ENCODE data around the gene PRKCE.

Gene PRKCE

DNA sequence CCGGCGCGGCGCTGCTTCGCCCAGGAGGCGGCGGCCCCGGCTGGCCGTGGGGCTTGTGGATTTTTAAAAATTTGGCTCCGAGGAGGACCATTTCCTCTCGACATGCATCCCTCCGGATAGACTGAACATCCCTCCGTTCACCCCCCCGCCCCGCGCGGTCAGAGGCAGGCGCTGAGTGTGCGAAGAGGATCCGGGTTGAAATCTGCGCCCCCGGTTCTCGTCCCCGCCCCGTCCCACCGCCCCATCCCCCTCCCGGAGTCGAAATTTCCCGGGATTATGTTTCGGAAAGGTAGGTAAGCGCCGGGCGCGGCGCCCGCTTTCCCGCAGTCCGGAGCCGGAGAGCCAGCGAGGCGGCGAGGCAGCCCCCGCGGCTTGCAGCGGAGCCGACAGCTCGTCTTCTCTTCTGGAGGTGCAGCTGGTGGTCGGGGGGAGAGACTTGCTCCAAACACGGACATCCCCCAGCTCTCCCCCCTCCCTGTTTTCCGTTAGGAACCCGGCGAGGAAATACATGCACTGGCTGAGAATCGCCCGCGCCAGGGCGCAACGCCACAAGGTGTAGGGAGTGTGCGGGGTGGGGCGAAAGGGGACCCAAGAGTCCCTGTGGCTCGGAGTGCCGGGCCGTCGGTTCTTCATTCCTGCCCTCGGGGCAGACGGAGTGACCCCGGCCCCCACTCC is at the start of gene PRKCE:
PRKCE (plus strand) TSS at position 261 of the 675 bp plus-strand sequence.
- Histone ChIP-seq H3K4me1 (ENCODE audit: insufficient read depth, insufficient read length) (peaks cover 3% of the 10 kb centered on the region), H3K27me3 (ENCODE audit: insufficient read depth, insufficient read length) (peaks cover 60% of the 10 kb centered on the region)
- no peak for DNase-seq (ENCODE audit: low read depth, low spot score)

DNA sequence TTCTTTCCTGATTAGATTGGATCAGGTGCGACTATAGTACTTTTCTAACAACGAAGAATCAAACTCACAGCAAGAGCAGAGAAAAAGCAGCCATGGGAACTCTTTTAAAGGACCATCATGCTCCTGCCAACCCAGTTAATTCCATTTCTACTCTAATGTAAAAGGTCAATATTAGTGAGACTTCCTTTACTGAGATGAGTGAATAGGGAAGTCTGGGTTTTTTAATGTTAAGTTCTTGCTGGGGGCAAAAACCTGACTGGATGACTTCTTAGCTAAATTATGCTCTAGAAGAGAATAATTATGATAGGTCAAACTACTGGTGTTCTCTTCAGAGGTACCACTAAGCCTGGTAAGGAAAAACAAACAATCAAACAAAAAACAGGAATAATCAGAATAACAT is 48.9 kb upstream of the PRKCE start:
- Histone ChIP-seq H3K27me3 (ENCODE audit: insufficient read depth, insufficient read length) (no peaks in the 10 kb centered on the region), H3K4me3 (ENCODE audit: insufficient read length, low read depth) (no peak overlapping the region), H3K4me1 (ENCODE audit: insufficient read depth, insufficient read length) (no peaks in the 10 kb centered on the region), H3K36me3 (ENCODE audit: insufficient read depth, insufficient read length, low read length) (peaks cover 52% of the 10 kb centered on the region), H3K9me3 (ENCODE audit: insufficient read depth, low read length) (no peaks in the 10 kb centered on the region), H3K9ac (ENCODE audit: insufficient read length, low read depth) (no peak overlapping the region)
- TF ChIP-seq ZNF274 (IDR thresholded peaks at IDR 0.05; ENCODE audit: low read depth, low read length) (no peak), YY1 (IDR thresholded peaks at IDR 0.05; ENCODE audit: insufficient read depth, insufficient read length) (no peak), SUZ12 (IDR thresholded peaks at IDR 0.05; ENCODE audit: extremely low read depth, insufficient read depth, insufficient read length) (no peak)
- DNase-seq (ENCODE audit: low read depth, low spot score), result no peak

More for the DNA sequence above, at the start of gene PRKCE:
- H3K36me3 ChIP-seq (ENCODE audit: insufficient read depth, insufficient read length, low read length), result no peaks in the 10 kb centered on the region
- TF ChIP-seq YY1 (IDR thresholded peaks at IDR 0.05; ENCODE audit: insufficient read depth, insufficient read length) (no peak), ZNF274 (IDR thresholded peaks at IDR 0.05; ENCODE audit: low read depth, low read length) (no peak), SUZ12 (IDR thresholded peaks at IDR 0.05; ENCODE audit: extremely low read depth, insufficient read depth, insufficient read length) (no peak)
- no peaks in the 10 kb centered on the region for H3K9me3 ChIP-seq (ENCODE audit: insufficient read depth, low read length)
- peak within 1 kb of the TSS; percentile 59 for H3K4me3 ChIP-seq (ENCODE audit: insufficient read length, low read depth)
- H3K9ac ChIP-seq (ENCODE audit: insufficient read length, low read depth), result peak within 1 kb of the TSS; percentile 72

DNA sequence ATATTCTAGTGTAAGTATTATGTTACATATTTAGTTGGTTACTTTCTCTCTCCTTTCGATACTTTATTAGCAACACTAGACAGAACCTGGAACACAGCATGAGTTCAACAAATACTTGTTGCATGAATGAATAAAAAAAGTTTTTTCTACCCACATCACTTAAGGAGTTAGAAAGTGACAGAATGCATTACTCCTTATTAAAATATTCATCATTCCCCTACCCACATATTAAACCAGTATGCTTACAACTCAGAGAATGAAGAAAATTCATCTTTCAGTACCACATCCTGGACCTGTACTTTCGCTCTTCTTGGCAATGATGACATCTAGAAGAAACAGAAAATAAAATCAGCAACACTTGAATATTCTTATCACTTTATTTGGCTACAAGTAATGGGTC is 46.4 kb upstream of the PRKCE start:
- no peak overlapping the region for H3K4me3 ChIP-seq (ENCODE audit: insufficient read length, low read depth)
- TF ChIP-seq ZNF274 (IDR thresholded peaks at IDR 0.05; ENCODE audit: low read depth, low read length) (no peak), SUZ12 (IDR thresholded peaks at IDR 0.05; ENCODE audit: extremely low read depth, insufficient read depth, insufficient read length) (no peak), YY1 (IDR thresholded peaks at IDR 0.05; ENCODE audit: insufficient read depth, insufficient read length) (no peak)
- no peaks in the 10 kb centered on the region for H3K27me3 ChIP-seq (ENCODE audit: insufficient read depth, insufficient read length)
- peaks cover 29% of the 10 kb centered on the region for H3K36me3 ChIP-seq (ENCODE audit: insufficient read depth, insufficient read length, low read length)
- DNase-seq (ENCODE audit: low read depth, low spot score), result no peak
- no peak overlapping the region for H3K9ac ChIP-seq (ENCODE audit: insufficient read length, low read depth)
- H3K4me1 ChIP-seq (ENCODE audit: insufficient read depth, insufficient read length), result no peaks in the 10 kb centered on the region
- H3K9me3 ChIP-seq (ENCODE audit: insufficient read depth, low read length), result no peaks in the 10 kb centered on the region

DNA sequence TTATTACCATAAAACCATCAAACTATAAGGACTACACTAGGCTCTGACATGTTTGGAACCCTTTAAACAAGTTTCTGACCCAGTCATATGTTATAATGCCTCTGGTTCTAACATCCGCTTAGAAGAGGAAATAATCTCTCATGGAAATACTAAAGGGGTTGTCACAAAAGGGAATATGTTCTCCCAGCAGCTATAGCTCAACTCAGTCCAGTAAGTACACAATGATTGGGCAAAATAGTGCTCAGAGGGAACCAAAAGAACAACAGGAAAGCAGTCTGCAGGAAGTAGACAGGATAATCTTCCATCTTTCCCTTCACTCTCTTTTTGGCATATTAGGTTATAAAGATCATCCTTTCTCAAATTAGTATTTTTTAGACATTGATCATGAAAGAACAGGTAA is 44.7 kb upstream of the PRKCE start:
- H3K27me3 ChIP-seq (ENCODE audit: insufficient read depth, insufficient read length), result no peaks in the 10 kb centered on the region
- peaks cover 12% of the 10 kb centered on the region for H3K36me3 ChIP-seq (ENCODE audit: insufficient read depth, insufficient read length, low read length)
- no peaks in the 10 kb centered on the region for H3K4me1 ChIP-seq (ENCODE audit: insufficient read depth, insufficient read length)
- H3K4me3 ChIP-seq (ENCODE audit: insufficient read length, low read depth), result no peak overlapping the region
- TF ChIP-seq ZNF274 (IDR thresholded peaks at IDR 0.05; ENCODE audit: low read depth, low read length) (no peak), SUZ12 (IDR thresholded peaks at IDR 0.05; ENCODE audit: extremely low read depth, insufficient read depth, insufficient read length) (no peak), YY1 (IDR thresholded peaks at IDR 0.05; ENCODE audit: insufficient read depth, insufficient read length) (no peak)
- no peak overlapping the region for H3K9ac ChIP-seq (ENCODE audit: insufficient read length, low read depth)
- no peak for DNase-seq (ENCODE audit: low read depth, low spot score)
- H3K9me3 ChIP-seq (ENCODE audit: insufficient read depth, low read length), result no peaks in the 10 kb centered on the region

DNA sequence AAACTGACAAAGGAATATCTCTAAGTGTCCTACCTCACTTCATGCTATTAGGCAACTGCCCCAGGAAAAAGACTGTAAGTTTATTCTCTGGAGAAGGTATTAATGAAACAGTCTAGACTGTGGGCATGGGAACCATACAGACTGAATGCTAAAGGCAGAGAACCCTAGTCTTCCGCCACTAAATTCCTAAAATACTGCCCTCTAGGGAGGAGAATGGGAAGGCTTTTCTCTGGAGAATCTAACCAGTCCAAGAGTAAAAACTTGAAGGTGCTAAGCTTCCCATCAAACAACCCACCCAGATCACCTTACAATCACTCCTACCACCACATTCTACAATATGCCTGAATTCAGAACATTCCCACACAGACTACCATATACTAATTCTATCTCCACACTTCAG is 43.8 kb upstream of the PRKCE start:
- Histone ChIP-seq H3K27me3 (ENCODE audit: insufficient read depth, insufficient read length) (no peaks in the 10 kb centered on the region), H3K9me3 (ENCODE audit: insufficient read depth, low read length) (no peaks in the 10 kb centered on the region), H3K4me3 (ENCODE audit: insufficient read length, low read depth) (no peak overlapping the region), H3K9ac (ENCODE audit: insufficient read length, low read depth) (no peak overlapping the region), H3K36me3 (ENCODE audit: insufficient read depth, insufficient read length, low read length) (peaks cover 11% of the 10 kb centered on the region), H3K4me1 (ENCODE audit: insufficient read depth, insufficient read length) (no peaks in the 10 kb centered on the region)
- TF ChIP-seq YY1 (IDR thresholded peaks at IDR 0.05; ENCODE audit: insufficient read depth, insufficient read length) (no peak), SUZ12 (IDR thresholded peaks at IDR 0.05; ENCODE audit: extremely low read depth, insufficient read depth, insufficient read length) (no peak), ZNF274 (IDR thresholded peaks at IDR 0.05; ENCODE audit: low read depth, low read length) (no peak)
- peak; percentile 23 for DNase-seq (ENCODE audit: low read depth, low spot score)

DNA sequence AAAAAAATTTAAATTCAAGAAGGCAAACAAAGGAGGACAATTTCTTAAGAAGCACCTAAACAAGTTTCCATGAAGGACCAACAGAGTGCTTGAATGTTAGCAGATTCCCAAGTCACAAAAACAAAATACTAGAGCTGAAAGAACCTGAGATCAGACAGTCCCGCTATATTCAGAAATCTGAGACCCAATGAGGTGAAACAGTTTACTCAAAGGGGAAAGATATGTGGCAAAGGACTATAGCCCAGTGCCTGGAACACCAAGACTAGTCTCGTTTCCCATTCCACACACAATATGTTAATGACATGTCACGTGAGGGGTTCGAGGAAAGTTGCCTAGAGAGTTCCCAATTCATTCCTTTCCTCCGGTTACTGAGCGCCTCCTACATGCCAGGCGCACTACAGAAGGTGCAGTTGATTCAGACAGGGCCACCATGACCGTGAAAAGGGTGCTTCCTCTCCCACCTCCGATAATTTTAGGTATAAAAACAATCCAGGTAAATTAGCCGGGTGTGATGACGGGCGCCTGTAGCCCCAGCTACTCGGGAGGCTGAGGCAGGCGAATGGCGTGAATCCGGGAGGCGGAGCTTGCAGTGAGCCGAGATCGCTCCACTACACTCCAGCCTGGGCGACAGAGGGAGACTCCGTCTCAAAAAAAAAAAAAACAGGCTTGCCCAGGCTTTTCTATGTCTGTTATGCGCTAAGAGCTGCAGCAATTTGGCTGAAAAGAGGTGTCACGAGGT is 41.0 kb upstream of the PRKCE start:
- no peaks in the 10 kb centered on the region for H3K36me3 ChIP-seq (ENCODE audit: insufficient read depth, insufficient read length, low read length)
- no peaks in the 10 kb centered on the region for H3K9me3 ChIP-seq (ENCODE audit: insufficient read depth, low read length)
- peak; percentile 65 for DNase-seq (ENCODE audit: low read depth, low spot score)
- no peak for TF ChIP-seq ZNF274 (IDR thresholded peaks at IDR 0.05; ENCODE audit: low read depth, low read length)
- no peak for TF ChIP-seq YY1 (IDR thresholded peaks at IDR 0.05; ENCODE audit: insufficient read depth, insufficient read length)
- TF ChIP-seq SUZ12 (IDR thresholded peaks at IDR 0.05; ENCODE audit: extremely low read depth, insufficient read depth, insufficient read length), result no peak
- H3K4me1 ChIP-seq (ENCODE audit: insufficient read depth, insufficient read length), result no peaks in the 10 kb centered on the region
- peak overlapping the region; percentile 73 for H3K4me3 ChIP-seq (ENCODE audit: insufficient read length, low read depth)
- no peaks in the 10 kb centered on the region for H3K27me3 ChIP-seq (ENCODE audit: insufficient read depth, insufficient read length)
- H3K9ac ChIP-seq (ENCODE audit: insufficient read length, low read depth), result peak overlapping the region; percentile 82

All from NT2/D1 (cell line).